ENCODE results near the gene ZNF619. TPM values are rescaled to one million over a fixed set of nuclear protein-coding genes. Genes with fewer than 3 reads are reported as not detected.

The ZNF619 gene
- total RNA-seq, 1 experiment from 2014 or later: 6.9 TPM

DNA sequence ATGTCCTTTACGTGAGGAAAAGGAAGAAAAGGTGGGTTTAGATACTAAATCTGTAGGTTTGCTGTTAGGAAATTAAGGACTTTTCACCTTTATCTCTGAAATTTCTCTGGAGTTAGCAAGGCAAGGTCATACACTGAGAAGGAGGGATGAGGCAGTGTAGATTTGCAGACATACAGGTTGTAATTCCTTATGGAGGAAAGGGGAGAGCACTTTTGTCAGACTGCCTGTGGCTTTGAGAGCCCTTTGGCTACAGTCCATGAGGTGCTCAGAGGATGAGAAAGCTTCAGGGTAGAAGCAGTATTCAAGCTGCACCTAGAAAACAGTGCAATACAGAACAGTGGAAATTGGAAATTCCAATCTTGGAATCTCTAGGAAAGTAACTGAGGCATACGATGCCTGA, 11.5 kb upstream of the ZNF619 start:
- Histone ChIP-seq H2AFZ (no peak overlapping the region), H3F3A (ENCODE audit: insufficient read depth, low read depth) (peaks cover 69% of the 10 kb centered on the region), H3K9me3 (ENCODE audit: insufficient read depth, low read depth) (no peaks in the 10 kb centered on the region), H3K9me2 (ENCODE audit: insufficient read depth) (no peaks in the 10 kb centered on the region), H3K27ac (no peak overlapping the region), H4K20me1 (ENCODE audit: insufficient read depth) (peaks cover 26% of the 10 kb centered on the region), H3K4me2 (no peak overlapping the region), H3K27me3 (ENCODE audit: insufficient read depth, low read depth) (no peaks in the 10 kb centered on the region), H3K4me3 (no peak overlapping the region), H3K79me2 (ENCODE audit: low read depth) (peaks cover 11% of the 10 kb centered on the region; the same call in 1 of the 2 replicates), H3K36me3 (ENCODE audit: low read depth) (peaks cover 21% of the 10 kb centered on the region), H3K4me1 (replicated peaks; ENCODE audit: insufficient read depth) (no peaks in the 10 kb centered on the region)
- POLR2A ChIA-PET (ENCODE audit: unreplicated experiment): no interaction called here
- TF ChIP-seq, protein P1, sequence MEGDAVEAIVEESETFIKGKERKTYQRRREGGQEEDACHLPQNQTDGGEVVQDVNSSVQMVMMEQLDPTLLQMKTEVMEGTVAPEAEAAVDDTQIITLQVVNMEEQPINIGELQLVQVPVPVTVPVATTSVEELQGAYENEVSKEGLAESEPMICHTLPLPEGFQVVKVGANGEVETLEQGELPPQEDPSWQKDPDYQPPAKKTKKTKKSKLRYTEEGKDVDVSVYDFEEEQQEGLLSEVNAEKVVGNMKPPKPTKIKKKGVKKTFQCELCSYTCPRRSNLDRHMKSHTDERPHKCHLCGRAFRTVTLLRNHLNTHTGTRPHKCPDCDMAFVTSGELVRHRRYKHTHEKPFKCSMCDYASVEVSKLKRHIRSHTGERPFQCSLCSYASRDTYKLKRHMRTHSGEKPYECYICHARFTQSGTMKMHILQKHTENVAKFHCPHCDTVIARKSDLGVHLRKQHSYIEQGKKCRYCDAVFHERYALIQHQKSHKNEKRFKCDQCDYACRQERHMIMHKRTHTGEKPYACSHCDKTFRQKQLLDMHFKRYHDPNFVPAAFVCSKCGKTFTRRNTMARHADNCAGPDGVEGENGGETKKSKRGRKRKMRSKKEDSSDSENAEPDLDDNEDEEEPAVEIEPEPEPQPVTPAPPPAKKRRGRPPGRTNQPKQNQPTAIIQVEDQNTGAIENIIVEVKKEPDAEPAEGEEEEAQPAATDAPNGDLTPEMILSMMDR (conservative IDR thresholded peaks at IDR 0.05): no peak
- TF ChIP-seq EZH2 (IDR thresholded peaks at IDR 0.05; ENCODE audit: low read depth): no peak
- CTCF ChIA-PET: interaction anchor here (0.6 kb wide), 1 partner anchor 45 kb away, joined by 3 read pairs; no protein-coding TSS in a partner anchor
- no TSS peak for BruUV-seq (replicated peaks)
- DNase-seq: no peak
- intact Hi-C loops (cut with micrococcal nuclease; ENCODE audit: unreplicated experiment): no loop called here

DNA sequence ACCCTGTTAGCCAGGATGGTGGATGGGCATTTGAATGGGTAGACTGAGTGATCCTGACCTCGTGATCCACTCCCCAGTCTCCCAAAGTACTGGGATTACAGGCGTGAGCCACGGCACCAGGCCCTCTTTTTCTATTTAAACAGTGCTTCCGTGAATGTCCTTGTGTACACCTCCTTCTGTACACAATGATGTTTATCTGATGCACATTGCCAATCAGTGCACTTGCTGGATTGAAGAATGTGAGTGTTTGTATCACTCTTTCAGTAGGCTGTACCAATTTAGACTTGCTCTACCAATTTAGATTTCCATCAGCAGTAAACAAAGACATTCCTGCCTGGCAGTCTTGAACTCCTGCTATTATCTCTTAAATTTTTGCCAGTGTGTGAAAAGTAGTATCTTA, 8.9 kb upstream of the ZNF619 start:
- BruUV-seq (replicated peaks): no TSS peak
- H3K4me3 ChIP-seq: no peak overlapping the region
- no peak for DNase-seq
- H3F3A ChIP-seq (ENCODE audit: insufficient read depth, low read depth): peaks cover 44% of the 10 kb centered on the region
- intact Hi-C loops (cut with micrococcal nuclease; ENCODE audit: unreplicated experiment): no loop called here
- no peak overlapping the region for H2AFZ ChIP-seq
- no peaks in the 10 kb centered on the region for H3K4me1 ChIP-seq (replicated peaks; ENCODE audit: insufficient read depth)
- no peak overlapping the region for H3K27ac ChIP-seq
- H3K79me2 ChIP-seq (ENCODE audit: low read depth): no peaks in the 10 kb centered on the region
- no peaks in the 10 kb centered on the region for H3K9me3 ChIP-seq (ENCODE audit: insufficient read depth, low read depth)
- no peaks in the 10 kb centered on the region for H3K27me3 ChIP-seq (ENCODE audit: insufficient read depth, low read depth)
- no peak overlapping the region for H3K4me2 ChIP-seq
- peaks cover 13% of the 10 kb centered on the region for H4K20me1 ChIP-seq (ENCODE audit: insufficient read depth)
- H3K36me3 ChIP-seq (ENCODE audit: low read depth): peaks cover 7% of the 10 kb centered on the region; the same call in 1 of the 2 replicates
- H3K9me2 ChIP-seq (ENCODE audit: insufficient read depth): no peaks in the 10 kb centered on the region
- TF ChIP-seq EZH2 (IDR thresholded peaks at IDR 0.05; ENCODE audit: low read depth): no peak
- TF ChIP-seq, protein P1 (conservative IDR thresholded peaks at IDR 0.05): no peak
- CTCF ChIA-PET: no interaction called here
- POLR2A ChIA-PET (ENCODE audit: unreplicated experiment): interaction anchor here (0.5 kb wide), 1 partner anchor 637 kb away, joined by 4 read pairs; no protein-coding TSS in a partner anchor

DNA sequence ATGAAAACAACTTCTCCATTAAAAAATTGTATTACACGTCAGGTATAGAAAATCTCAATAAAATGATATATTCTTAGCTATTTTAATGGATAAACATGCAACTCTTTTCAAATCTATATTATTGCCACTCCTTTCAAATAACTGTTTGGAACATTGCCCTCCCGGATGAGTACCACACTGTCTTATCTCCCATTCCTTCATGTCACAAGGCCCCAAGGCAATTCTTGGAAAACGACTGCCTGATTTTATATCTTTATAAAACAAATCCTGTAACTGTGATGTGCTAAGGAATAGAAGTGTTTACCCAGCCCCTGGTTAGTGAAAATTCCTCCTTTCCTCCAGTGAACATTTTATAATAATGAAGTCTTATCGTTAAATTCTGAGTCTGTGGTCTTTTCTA, 6.2 kb upstream of the ZNF619 start:
- Histone ChIP-seq H3K9me2 (ENCODE audit: insufficient read depth) (no peaks in the 10 kb centered on the region), H3K4me1 (replicated peaks; ENCODE audit: insufficient read depth) (no peaks in the 10 kb centered on the region), H3K27ac (no peak overlapping the region), H3K36me3 (ENCODE audit: low read depth) (no peaks in the 10 kb centered on the region), H4K20me1 (ENCODE audit: insufficient read depth) (no peaks in the 10 kb centered on the region), H3K4me2 (no peak overlapping the region), H3K9me3 (ENCODE audit: insufficient read depth, low read depth) (no peaks in the 10 kb centered on the region), H3K27me3 (ENCODE audit: insufficient read depth, low read depth) (no peaks in the 10 kb centered on the region), H2AFZ (no peak overlapping the region), H3K4me3 (no peak overlapping the region), H3K79me2 (ENCODE audit: low read depth) (no peaks in the 10 kb centered on the region), H3F3A (ENCODE audit: insufficient read depth, low read depth) (peaks cover 17% of the 10 kb centered on the region)
- intact Hi-C loops (cut with micrococcal nuclease; ENCODE audit: unreplicated experiment): no loop called here
- ChIA-PET POLR2A (ENCODE audit: unreplicated experiment) (no interaction called here), CTCF (no interaction called here)
- TF ChIP-seq EZH2 (IDR thresholded peaks at IDR 0.05; ENCODE audit: low read depth): no peak
- TF ChIP-seq, protein P1 (conservative IDR thresholded peaks at IDR 0.05): no peak
- BruUV-seq (replicated peaks): no TSS peak
- no peak for DNase-seq
